HEK293T (cell line): ENCODE data around the gene DOCK2.

Experiments
- ARNT ChIP-seq: fragments of 450-650 bp; IDR thresholded peaks from 2 replicates; pipeline ENCODE4 v1.6.1; 2017; ENCODE audit warnings: mild to moderate bottlenecking
- BHLHE40 ChIP-seq: fragments of 450-650 bp; IDR thresholded peaks from 2 replicates; pipeline ENCODE4 v1.6.1; 2016; ENCODE audit warnings: mild to moderate bottlenecking, moderate library complexity, borderline replicate concordance
- FOXA1 ChIP-seq: fragments of 450-650 bp; IDR thresholded peaks from 2 replicates; pipeline ENCODE4 v1.6.1; 2016; ENCODE audit warnings: mild to moderate bottlenecking
- FOXK2 ChIP-seq: fragments of 450-650 bp; IDR thresholded peaks from 2 replicates; pipeline ENCODE4 v1.6.1; 2016; ENCODE audit warnings: mild to moderate bottlenecking
- FOXM1 ChIP-seq: fragments of 450-650 bp; IDR thresholded peaks from 2 replicates; pipeline ENCODE4 v1.6.1; 2017; ENCODE audit warnings: mild to moderate bottlenecking, borderline replicate concordance
- HDGF ChIP-seq: fragments of 450-650 bp; IDR thresholded peaks from 2 replicates; pipeline ENCODE4 v1.6.1; 2017; ENCODE audit warnings: antibody characterized with exemption, borderline replicate concordance
- LEF1 ChIP-seq: fragments of 450-650 bp; IDR thresholded peaks from 2 replicates; pipeline ENCODE4 v1.6.1; 2017; ENCODE audit warnings: mild to moderate bottlenecking, borderline replicate concordance
- NFRKB ChIP-seq: fragments of 450-650 bp; IDR thresholded peaks from 2 replicates; pipeline ENCODE4 v1.6.1; 2016; ENCODE audit warnings: mild to moderate bottlenecking, moderate library complexity
- PKNOX1 ChIP-seq: fragments of 450-650 bp; IDR thresholded peaks from 2 replicates; pipeline ENCODE4 v1.6.1; 2016
- SP1 ChIP-seq: fragments of 450-650 bp; IDR thresholded peaks from 2 replicates; pipeline ENCODE4 v1.6.1; 2017
- SUZ12 ChIP-seq: fragments of 450-650 bp; IDR thresholded peaks from 2 replicates; pipeline ENCODE4 v1.6.1; 2016; ENCODE audit warnings: mild to moderate bottlenecking
- TARDBP ChIP-seq: fragments of 450-650 bp; IDR thresholded peaks from 2 replicates; pipeline ENCODE4 v1.6.1; 2016
- ZNF384 ChIP-seq: fragments of 450-650 bp; IDR thresholded peaks from 2 replicates; pipeline ENCODE4 v1.6.1; 2016

DNA sequence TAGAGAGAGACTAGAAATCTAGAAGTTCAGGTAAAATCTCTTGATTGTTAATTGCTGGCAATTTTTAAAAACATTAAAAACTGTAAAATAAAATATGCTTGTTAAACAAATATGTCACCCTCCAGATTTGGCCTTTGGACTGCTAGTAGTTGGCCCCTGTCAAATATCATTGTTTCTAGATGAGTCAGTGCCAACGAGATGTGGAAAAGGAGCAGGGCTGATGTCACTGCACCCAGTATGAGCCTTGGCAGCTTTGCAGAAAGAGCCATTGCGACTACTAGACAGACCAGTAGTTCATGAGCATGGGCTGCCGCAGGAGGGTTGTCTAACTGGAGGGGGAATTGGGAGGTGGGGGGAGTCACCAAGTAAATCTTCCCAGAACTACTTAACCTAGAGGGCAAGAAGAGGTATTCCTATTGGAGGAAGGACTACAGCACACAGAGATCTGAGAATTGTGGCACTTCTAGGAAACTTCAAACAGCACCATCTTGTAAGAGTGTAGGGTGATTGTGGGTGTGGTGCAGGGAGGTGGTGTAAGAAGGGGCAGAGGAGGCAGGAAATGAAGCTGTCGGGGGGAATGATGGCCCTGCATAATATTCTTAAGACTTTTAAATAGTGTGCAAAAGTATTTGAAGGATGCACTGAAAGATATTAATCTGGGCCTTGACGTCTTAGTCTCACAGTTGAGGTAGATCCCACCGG is 7.1 kb upstream of the DOCK2 start:
- TF ChIP-seq FOXM1: no peak
- TF ChIP-seq PKNOX1: no peak
- no peak for TF ChIP-seq FOXA1
- TF ChIP-seq FOXK2: no peak
- no peak for TF ChIP-seq BHLHE40
- no peak for TF ChIP-seq ARNT
- TF ChIP-seq LEF1: no peak
- no peak for TF ChIP-seq SUZ12
- no peak for TF ChIP-seq SP1
- no peak for TF ChIP-seq TARDBP
- TF ChIP-seq ZNF384: no peak
- no peak for TF ChIP-seq HDGF
- no peak for TF ChIP-seq NFRKB
